RWPE1 (cell line): Measurements from ENCODE around the gene LDB3.

ENCODE experiments used
- CTCF ChIA-PET: fragments of 350-600 bp; sonication (Branson Sonifier 250); formaldehyde crosslinking; extraction: SDS; loops from one replicate; lab custom pipeline; 2021; lab: Yijun Ruan, JAX
- POLR2A ChIA-PET: fragments of 400-600 bp; formaldehyde crosslinking; extraction: SDS; loops from one replicate; lab custom pipeline; 2020; ENCODE audit warnings: antibody characterized with exemption; ENCODE audit not compliant: low non-redundant PET; lab: Yijun Ruan, JAX
- DNase-seq: peaks from one replicate; pipeline ENCODE4 v3.0.0; 2012; ENCODE audit warnings: low spot score
- H3K27ac ChIP-seq: fragments of 450-650 bp; 2 replicates; pipeline ENCODE4 v1.5.1; 2017
- TF ChIP-seq, protein P1 (sequence below): fragments of 450-650 bp; conservative IDR thresholded peaks from 2 replicates; pipeline ENCODE4 v1.5.1; 2017; ENCODE audit warnings: low read depth, mild to moderate bottlenecking

Gene LDB3

GRCh38 chr10:86699991-86700840, 31.9 kb downstream of the LDB3 start:
- CTCF ChIA-PET: interaction anchor here (0.6 to 0.9 kb wide), 3 partner anchors 12 to 983 kb away, joined by 3 to 4 read pairs (median 3); no protein-coding TSS in a partner anchor
- H3K27ac ChIP-seq: no peak overlapping the region
- POLR2A ChIA-PET: no interaction called here
- TF ChIP-seq, protein P1, sequence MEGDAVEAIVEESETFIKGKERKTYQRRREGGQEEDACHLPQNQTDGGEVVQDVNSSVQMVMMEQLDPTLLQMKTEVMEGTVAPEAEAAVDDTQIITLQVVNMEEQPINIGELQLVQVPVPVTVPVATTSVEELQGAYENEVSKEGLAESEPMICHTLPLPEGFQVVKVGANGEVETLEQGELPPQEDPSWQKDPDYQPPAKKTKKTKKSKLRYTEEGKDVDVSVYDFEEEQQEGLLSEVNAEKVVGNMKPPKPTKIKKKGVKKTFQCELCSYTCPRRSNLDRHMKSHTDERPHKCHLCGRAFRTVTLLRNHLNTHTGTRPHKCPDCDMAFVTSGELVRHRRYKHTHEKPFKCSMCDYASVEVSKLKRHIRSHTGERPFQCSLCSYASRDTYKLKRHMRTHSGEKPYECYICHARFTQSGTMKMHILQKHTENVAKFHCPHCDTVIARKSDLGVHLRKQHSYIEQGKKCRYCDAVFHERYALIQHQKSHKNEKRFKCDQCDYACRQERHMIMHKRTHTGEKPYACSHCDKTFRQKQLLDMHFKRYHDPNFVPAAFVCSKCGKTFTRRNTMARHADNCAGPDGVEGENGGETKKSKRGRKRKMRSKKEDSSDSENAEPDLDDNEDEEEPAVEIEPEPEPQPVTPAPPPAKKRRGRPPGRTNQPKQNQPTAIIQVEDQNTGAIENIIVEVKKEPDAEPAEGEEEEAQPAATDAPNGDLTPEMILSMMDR: no peak
- no peak for DNase-seq

GRCh38 chr10:86700851-86701617, 32.7 kb downstream of the LDB3 start:
- ChIA-PET POLR2A (no interaction called here), CTCF (interaction anchor here (0.6 to 0.9 kb wide), 3 partner anchors 12 to 982 kb away, joined by 3 to 4 read pairs (median 3); no protein-coding TSS in a partner anchor)
- TF ChIP-seq, protein P1: no peak
- no peak overlapping the region for H3K27ac ChIP-seq
- no peak for DNase-seq

DNA sequence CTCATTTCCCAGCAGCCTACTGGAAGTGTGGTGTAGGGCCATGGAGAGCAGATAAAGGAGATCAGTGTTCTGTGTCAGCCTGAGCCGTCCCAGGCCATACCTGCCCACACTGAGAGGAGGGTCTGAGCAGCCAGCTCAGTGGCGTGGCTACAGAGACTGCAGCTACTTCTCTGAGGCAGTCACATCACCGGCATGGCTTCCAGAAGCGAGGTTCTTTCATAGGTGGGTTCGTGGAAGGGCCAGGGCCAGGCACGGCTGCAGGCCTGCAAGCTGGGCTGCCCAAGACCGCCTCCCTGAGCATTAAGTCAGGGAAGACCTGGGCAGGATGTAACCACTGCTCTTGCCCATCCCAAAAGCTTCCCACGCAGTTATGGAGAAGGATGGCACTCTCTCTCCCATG, 34.9 kb downstream of the LDB3 start:
- TF ChIP-seq, protein P1: no peak
- H3K27ac ChIP-seq: no peak overlapping the region
- ChIA-PET POLR2A (no interaction called here), CTCF (interaction anchor here (0.6 to 0.9 kb wide), 3 partner anchors 100 to 257 kb away, joined by 3 to 5 read pairs (median 3); no protein-coding TSS in a partner anchor)
- DNase-seq: no peak

DNA sequence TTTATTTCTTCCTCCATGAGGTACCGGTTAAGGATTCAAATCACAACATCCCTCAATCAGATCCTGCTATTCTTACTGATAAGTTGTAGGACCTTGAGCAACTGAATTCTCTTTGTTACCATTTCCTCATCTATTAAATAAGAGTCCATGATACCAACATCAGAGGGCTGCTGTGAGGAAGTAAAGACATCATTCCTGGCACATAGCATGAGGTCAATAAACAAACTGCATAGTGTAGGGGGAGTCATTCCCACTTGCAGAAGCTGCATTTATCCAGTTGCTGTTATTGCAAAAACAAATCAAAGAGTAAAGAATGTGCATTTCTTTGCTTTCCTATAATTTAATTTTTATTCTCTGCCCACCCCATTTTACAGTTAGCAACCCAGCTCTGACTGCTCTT, 36.8 kb downstream of the LDB3 start:
- TF ChIP-seq, protein P1: no peak
- CTCF ChIA-PET: no interaction called here

GRCh38 chr10:86705905-86706304, 37.6 kb downstream of the LDB3 start:
- POLR2A ChIA-PET: no interaction called here
- CTCF ChIA-PET: interaction anchor here (0.5 to 0.6 kb wide), 2 partner anchors 129 to 234 kb away, joined by 3 read pairs; no protein-coding TSS in a partner anchor
- TF ChIP-seq, protein P1: no peak
- no peak overlapping the region for H3K27ac ChIP-seq
- DNase-seq: no peak

More for the DNA sequence above, 36.8 kb downstream of the LDB3 start:
- POLR2A ChIA-PET: no interaction called here
- no peak overlapping the region for H3K27ac ChIP-seq
- DNase-seq: no peak

- CTCF ChIA-PET: interaction anchor here (0.5 to 0.6 kb wide), 3 partner anchors 25 to 233 kb away, joined by 3 to 4 read pairs (median 3); no protein-coding TSS in a partner anchor
- H3K27ac ChIP-seq: no peak overlapping the region
- POLR2A ChIA-PET: no interaction called here
- no peak for DNase-seq
- TF ChIP-seq, protein P1: no peak
Measured at GRCh38 chr10:86706401-86706841, 38.1 kb downstream of the LDB3 start.
